Tibial nerve (tissue), 3 donors: ENCODE results near the gene SLAIN1.

ENCODE experiments used
- POLR2A ChIP-seq, 2 donors: fragments of 450-650 bp; IDR thresholded peaks; one replicate each; pipeline ENCODE4 v1.6.1; 2017; ENCODE audit warnings: antibody characterized with exemption in 2 of 2, mild to moderate bottlenecking in 2 of 2, moderate library complexity in 2 of 2
- TF ChIP-seq, protein P1 (sequence below), 5 experiments: fragments of 200-600 bp in 3 of 5; fragments of 450-650 bp in 2 of 5; sonication (generic) in 3 of 5; IDR thresholded peaks; one replicate each; pipeline ENCODE4 v1.5.1; 2016 to 2019; ENCODE audit warnings: antibody characterized with exemption in 5 of 5, mild to moderate bottlenecking in 3 of 5, moderate library complexity in 2 of 5

DNA sequence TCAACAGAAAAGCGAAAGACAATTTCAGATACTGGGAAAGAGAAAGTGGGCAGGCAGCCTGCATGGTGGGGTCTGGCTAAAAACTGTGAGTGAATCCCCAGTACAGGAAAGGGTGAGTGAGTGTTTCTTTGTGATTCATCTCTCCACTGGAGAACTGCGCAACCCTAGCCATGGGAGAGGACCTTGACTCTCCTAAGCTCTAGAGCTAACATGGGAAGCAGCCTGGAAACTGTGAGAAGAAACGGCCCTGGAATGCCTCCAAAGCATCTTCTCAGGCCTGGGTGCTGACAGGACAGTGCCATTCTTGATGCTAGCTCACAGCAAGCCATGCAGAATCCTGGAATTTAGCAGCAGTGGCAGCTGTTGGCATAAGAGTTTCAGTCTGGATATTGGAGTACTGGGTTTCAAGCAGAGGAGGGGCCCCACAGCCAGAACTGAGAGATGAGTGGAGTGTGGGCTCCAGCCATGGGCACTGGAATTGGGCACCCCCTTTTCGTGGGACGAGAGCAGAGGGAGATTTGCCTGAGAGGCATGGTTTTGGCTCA, 18.7 kb upstream of the SLAIN1 start:
- no peak for TF ChIP-seq POLR2A (IDR thresholded peaks at IDR 0.05)
- TF ChIP-seq, protein P1, sequence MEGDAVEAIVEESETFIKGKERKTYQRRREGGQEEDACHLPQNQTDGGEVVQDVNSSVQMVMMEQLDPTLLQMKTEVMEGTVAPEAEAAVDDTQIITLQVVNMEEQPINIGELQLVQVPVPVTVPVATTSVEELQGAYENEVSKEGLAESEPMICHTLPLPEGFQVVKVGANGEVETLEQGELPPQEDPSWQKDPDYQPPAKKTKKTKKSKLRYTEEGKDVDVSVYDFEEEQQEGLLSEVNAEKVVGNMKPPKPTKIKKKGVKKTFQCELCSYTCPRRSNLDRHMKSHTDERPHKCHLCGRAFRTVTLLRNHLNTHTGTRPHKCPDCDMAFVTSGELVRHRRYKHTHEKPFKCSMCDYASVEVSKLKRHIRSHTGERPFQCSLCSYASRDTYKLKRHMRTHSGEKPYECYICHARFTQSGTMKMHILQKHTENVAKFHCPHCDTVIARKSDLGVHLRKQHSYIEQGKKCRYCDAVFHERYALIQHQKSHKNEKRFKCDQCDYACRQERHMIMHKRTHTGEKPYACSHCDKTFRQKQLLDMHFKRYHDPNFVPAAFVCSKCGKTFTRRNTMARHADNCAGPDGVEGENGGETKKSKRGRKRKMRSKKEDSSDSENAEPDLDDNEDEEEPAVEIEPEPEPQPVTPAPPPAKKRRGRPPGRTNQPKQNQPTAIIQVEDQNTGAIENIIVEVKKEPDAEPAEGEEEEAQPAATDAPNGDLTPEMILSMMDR (IDR thresholded peaks at IDR 0.05), result no peak
